Glomerular visceral epithelial cell (primary cell): ENCODE data around the gene DENND2A.
"Not testable (repeated sequence)": the region's sequence is repeated elsewhere in the genome, so short reads cannot be mapped to it uniquely, and the experiment has no call there.

Source experiments
- DNase-seq: peaks from one replicate; pipeline ENCODE4 v3.0.0-alpha.2; 2016; ENCODE audit errors: extremely low spot score

Gene DENND2A

GRCh38 chr7:140619915-140620510, 20.6 kb downstream of the DENND2A start:
- not testable (repeated sequence) for DNase-seq

GRCh38 chr7:140619176-140619575, 21.4 kb downstream of the DENND2A start:
- DNase-seq, result no peak

- DNase-seq, result no peak
Measured at GRCh38 chr7:140618306-140618705, 22.3 kb downstream of the DENND2A start.

GRCh38 chr7:140617081-140617480, 23.5 kb downstream of the DENND2A start:
- DNase-seq, result no peak

- DNase-seq, result no peak
Measured at GRCh38 chr7:140616328-140616727, 24.3 kb downstream of the DENND2A start.

- DNase-seq, result peak; percentile 78
Measured at GRCh38 chr7:140611641-140612040, 29.0 kb downstream of the DENND2A start.

GRCh38 chr7:140610204-140611165, 30.1 kb downstream of the DENND2A start:
- DNase-seq, result no peak

GRCh38 chr7:140609646-140610045, 31.0 kb downstream of the DENND2A start:
- DNase-seq, result peak; percentile 30

- peak; percentile 63 for DNase-seq
Measured at GRCh38 chr7:140607441-140607989, 33.1 kb downstream of the DENND2A start.

- DNase-seq, result no peak
Measured at GRCh38 chr7:140605337-140605736, 35.3 kb downstream of the DENND2A start.

GRCh38 chr7:140604760-140605159, 35.9 kb downstream of the DENND2A start:
- no peak for DNase-seq

GRCh38 chr7:140604076-140604475, 36.5 kb downstream of the DENND2A start:
- no peak for DNase-seq

GRCh38 chr7:140601566-140602174, 38.9 kb downstream of the DENND2A start:
- no peak for DNase-seq

- no peak for DNase-seq
Measured at GRCh38 chr7:140600341-140600740, 40.3 kb downstream of the DENND2A start.

GRCh38 chr7:140597428-140597949, 43.1 kb downstream of the DENND2A start:
- no peak for DNase-seq

- DNase-seq, result no peak
Measured at GRCh38 chr7:140596519-140597427, 43.8 kb downstream of the DENND2A start.

GRCh38 chr7:140595468-140596092, 45.0 kb downstream of the DENND2A start:
- no peak for DNase-seq

- no peak for DNase-seq
Measured at GRCh38 chr7:140594131-140594691, 46.4 kb downstream of the DENND2A start.

- peak; percentile 29 for DNase-seq
Measured at GRCh38 chr7:140593672-140593982, 47.0 kb downstream of the DENND2A start.

GRCh38 chr7:140592964-140593671, 47.5 kb downstream of the DENND2A start:
- DNase-seq, result peak; percentile 30
